Peyer's patch (tissue), 4 donors: ENCODE data around the gene FOXL2NB. TPM values are rescaled to one million over a fixed set of nuclear protein-coding genes. Genes with fewer than 3 reads are reported as not detected.

ENCODE experiments used
- DNase-seq, 3 donors: peaks; one replicate each; pipeline ENCODE4 v3.0.0-alpha.2; 2017 to 2019
- H3K27ac ChIP-seq, 4 donors: fragments of 200-600 bp; sonication (generic); one replicate each; pipeline ENCODE4 v1.5.1; 2016 to 2019
- H3K27me3 ChIP-seq, 2 donors: fragments of 200-600 bp; sonication (generic); one replicate each; pipeline ENCODE4 v1.5.1; 2019
- H3K36me3 ChIP-seq, 3 donors: fragments of 200-600 bp; sonication (generic); one replicate each; pipeline ENCODE4 v1.5.1; 2016 to 2019
- H3K4me1 ChIP-seq, 4 donors: fragments of 200-600 bp; sonication (generic); one replicate each; pipeline ENCODE4 v1.5.1; 2016 to 2019
- H3K4me3 ChIP-seq, 4 donors: fragments of 200-600 bp; sonication (generic); 1 replicate in 3 of 4; 2 replicates in 1 of 4; pipeline ENCODE4 v1.5.1; 2016 to 2019; ENCODE audit warnings: mild to moderate bottlenecking in 1 of 4
- H3K9me3 ChIP-seq, 4 donors: fragments of 200-600 bp; sonication (generic); one replicate each; pipeline ENCODE4 v1.5.1; 2016 to 2019; ENCODE audit warnings: mild to moderate bottlenecking in 1 of 4
- CTCF ChIP-seq, 6 experiments: fragments of 450-650 bp in 4 of 6; fragments of 200-600 bp in 2 of 6; sonication (generic) in 1 of 6; IDR thresholded peaks; one replicate each; pipeline ENCODE4 v1.5.1; 2017 to 2019; ENCODE audit warnings: antibody characterized with exemption in 6 of 6, mild to moderate bottlenecking in 3 of 6, moderate library complexity in 1 of 6
- POLR2A ChIP-seq, 2 donors: fragments of 450-650 bp; IDR thresholded peaks; one replicate each; pipeline ENCODE4 v1.5.1; 2017; ENCODE audit warnings: antibody characterized with exemption in 2 of 2, mild to moderate bottlenecking in 2 of 2, moderate library complexity in 2 of 2
- total RNA-seq, 4 donors: library from RNA; depleted of rRNA; stranded (reverse); fragments of >200 nt; gene quantifications; one replicate each; pipeline ENCODE4 v1.1.0, GENCODE V29; 2016

FOXL2NB gene
- total RNA-seq, 4 donors from 2014 or later, result not detected

GRCh38 chr3:138945709-138946662 lies 1.0 kb upstream of the FOXL2NB start:
- Histone ChIP-seq H3K9me3 (peaks cover 0 to 4% (median 0%) of the 10 kb centered on the region in 4 donors), H3K4me3 (peak overlapping the region in 3 of 4 donors; percentile 35 to 47 (median 45)), H3K27ac (no peak overlapping the region), H3K36me3 (no peaks in the 10 kb centered on the region), H3K27me3 (peaks cover 5 to 60% of the 10 kb centered on the region in 2 donors), H3K4me1 (peaks cover 0 to 40% (median 25%) of the 10 kb centered on the region in 4 donors)
- TF ChIP-seq CTCF (IDR thresholded peaks at IDR 0.05) (peak in 1 of 6 experiments; percentile 18), POLR2A (IDR thresholded peaks at IDR 0.05) (no peak)
- DNase-seq, result peak in 1 of 3 donors; percentile 60

GRCh38 chr3:138947495-138948121 lies 591 bp downstream of the FOXL2NB start:
- DNase-seq, result no peak
- Histone ChIP-seq H3K4me3 (peak overlapping the region in 2 of 4 donors; percentile 35 to 47), H3K27ac (no peak overlapping the region), H3K27me3 (peaks cover 5 to 55% of the 10 kb centered on the region in 2 donors), H3K4me1 (peaks cover 0 to 40% (median 25%) of the 10 kb centered on the region in 4 donors), H3K36me3 (no peaks in the 10 kb centered on the region), H3K9me3 (peaks cover 0 to 4% (median 0%) of the 10 kb centered on the region in 4 donors)
- no peak for TF ChIP-seq CTCF (IDR thresholded peaks at IDR 0.05)
- no peak for TF ChIP-seq POLR2A (IDR thresholded peaks at IDR 0.05)

GRCh38 chr3:138948371-138949001 lies 1.5 kb downstream of the FOXL2NB start:
- DNase-seq, result no peak
- no peak for TF ChIP-seq CTCF (IDR thresholded peaks at IDR 0.05)
- TF ChIP-seq POLR2A (IDR thresholded peaks at IDR 0.05), result no peak
- Histone ChIP-seq H3K4me1 (peaks cover 0 to 40% (median 25%) of the 10 kb centered on the region in 4 donors), H3K9me3 (peaks cover 0 to 4% (median 0%) of the 10 kb centered on the region in 4 donors), H3K36me3 (no peaks in the 10 kb centered on the region), H3K27ac (no peak overlapping the region), H3K4me3 (no peak overlapping the region), H3K27me3 (peaks cover 5 to 48% of the 10 kb centered on the region in 2 donors)

GRCh38 chr3:138949002-138949418 lies 2.0 kb downstream of the FOXL2NB start:
- DNase-seq, result no peak
- no peak overlapping the region for H3K4me3 ChIP-seq
- H3K36me3 ChIP-seq, result no peaks in the 10 kb centered on the region
- peaks cover 0 to 4% (median 0%) of the 10 kb centered on the region in 4 donors for H3K9me3 ChIP-seq
- H3K27me3 ChIP-seq, result peaks cover 5 to 43% of the 10 kb centered on the region in 2 donors
- TF ChIP-seq POLR2A (IDR thresholded peaks at IDR 0.05) (no peak), CTCF (IDR thresholded peaks at IDR 0.05) (no peak)
- peaks cover 0 to 40% (median 25%) of the 10 kb centered on the region in 4 donors for H3K4me1 ChIP-seq
- H3K27ac ChIP-seq, result no peak overlapping the region

GRCh38 chr3:138949445-138950005 lies 2.5 kb downstream of the FOXL2NB start:
- Histone ChIP-seq H3K4me1 (peaks cover 0 to 40% (median 25%) of the 10 kb centered on the region in 4 donors), H3K36me3 (no peaks in the 10 kb centered on the region), H3K9me3 (peaks cover 0 to 4% (median 0%) of the 10 kb centered on the region in 4 donors), H3K27ac (no peak overlapping the region), H3K27me3 (peaks cover 5 to 37% of the 10 kb centered on the region in 2 donors), H3K4me3 (peak overlapping the region in 3 of 4 donors; percentile 31 to 42 (median 35))
- no peak for DNase-seq
- no peak for TF ChIP-seq CTCF (IDR thresholded peaks at IDR 0.05)
- no peak for TF ChIP-seq POLR2A (IDR thresholded peaks at IDR 0.05)
